HepG2 (cell line): ENCODE data around the gene IL1RL1. TPM values are rescaled to one million over a fixed set of nuclear protein-coding genes. Genes with fewer than 3 reads are reported as not detected.

Experiments used
- ATM ChIP-seq: fragments of 450-650 bp; IDR thresholded peaks from 2 replicates; pipeline ENCODE4 v1.7.1; 2017; ENCODE audit warnings: mild to moderate bottlenecking, borderline replicate concordance
- IRF2 ChIP-seq: IDR thresholded peaks from 2 replicates; pipeline ENCODE4 v1.6.1; 2018; ENCODE audit warnings: missing genetic modification reagents, missing compliant biosample characterization
- KDM3A ChIP-seq: IDR thresholded peaks from 2 replicates; pipeline ENCODE4 v1.6.1; 2018; ENCODE audit warnings: low read depth, missing compliant biosample characterization
- MTA3 ChIP-seq: sonication (generic); formaldehyde crosslinking; IDR thresholded peaks from 2 replicates; pipeline ENCODE4 v1.4.0; 2020; ENCODE audit warnings: missing genetic modification reagents
- POLR2AphosphoS2 ChIP-seq: IDR thresholded peaks from 2 replicates; pipeline ENCODE4 v1.6.1; 2011; ENCODE audit warnings: low read depth, low read length, improper control_type of control experiment
- SYNCRIP ChIP-seq: fragments of 200-400 bp; formaldehyde crosslinking; IDR thresholded peaks from 2 replicates; pipeline ENCODE4 v1.6.1; 2018; ENCODE audit warnings: mild to moderate bottlenecking, low read depth, low read length; ENCODE audit not compliant: insufficient read depth
- TCF12 ChIP-seq, 2 experiments: fragments of 450-650 bp in 1 of 2; sonication (generic) in 1 of 2; formaldehyde crosslinking in 1 of 2; IDR thresholded peaks; 2 replicates each; pipeline versions ENCODE4 v1.6.1 to v1.8.0; 2017 to 2022; ENCODE audit warnings: antibody characterized with exemption in 1 of 2, mild to moderate bottlenecking in 1 of 2, missing genetic modification reagents in 1 of 2, moderate library complexity in 1 of 2
- U2AF1 ChIP-seq: fragments of 200-400 bp; formaldehyde crosslinking; optimal IDR thresholded peaks from 2 replicates; pipeline ENCODE3; 2017; ENCODE audit warnings: mild to moderate bottlenecking, low read depth, low read length
- ZNF430 ChIP-seq: sonication (generic); formaldehyde crosslinking; IDR thresholded peaks from 2 replicates; pipeline ENCODE4 v1.9.0; 2021; ENCODE audit warnings: mild to moderate bottlenecking, missing genetic modification reagents
- ZNF589 ChIP-seq: sonication (generic); formaldehyde crosslinking; conservative IDR thresholded peaks from 2 replicates; pipeline ENCODE4 v1.8.0; 2022; ENCODE audit warnings: mild to moderate bottlenecking, moderate library complexity, missing genetic modification reagents
- polyA plus RNA-seq, 8 experiments: library from polyadenylated mRNA; depleted of rRNA in 3 of 8; stranded (reverse) in 7 of 8; unstranded in 1 of 8; fragments of >200 nt; fragmentation: Illumina TruSeq in 4 of 8; extraction: Trizol in 4 of 8; gene quantifications; 2 replicates each; pipeline versions ENCODE4 v1.2.1 to v1.2.3, GENCODE V29; 2011 to 2016; ENCODE audit warnings: low read depth in 4 of 8, missing spikeins in 1 of 8, mixed read lengths in 1 of 8; ENCODE audit not compliant: insufficient read depth in 1 of 8
- total RNA-seq, 5 experiments: library from RNA; depleted of rRNA; stranded (reverse); fragments of >200 nt; fragmentation: Illumina TruSeq; extraction: Trizol; gene quantifications; 2 replicates each; pipeline ENCODE4 v1.2.3, GENCODE V29; 2016; ENCODE audit warnings: low read depth in 1 of 5
- TF ChIP-seq, protein P1 (sequence below): sonication (generic); formaldehyde crosslinking; conservative IDR thresholded peaks from 2 replicates; pipeline ENCODE4 v1.8.0; 2022; ENCODE audit warnings: mild to moderate bottlenecking, moderate library complexity, missing genetic modification reagents
- TF ChIP-seq, protein P2 (sequence below): sonication (generic); formaldehyde crosslinking; IDR thresholded peaks from 2 replicates; pipeline ENCODE4 v1.8.1; 2022; ENCODE audit warnings: mild to moderate bottlenecking, missing genetic modification reagents
- TF ChIP-seq, protein P3 (sequence below): sonication (generic); formaldehyde crosslinking; IDR thresholded peaks from 2 replicates; pipeline ENCODE4 v1.4.0; 2020; ENCODE audit warnings: mild to moderate bottlenecking, low read depth, missing genetic modification reagents
- TF ChIP-seq, protein P4 (sequence below): sonication (generic); formaldehyde crosslinking; IDR thresholded peaks from 2 replicates; pipeline ENCODE4 v1.4.0; 2020; ENCODE audit warnings: missing genetic modification reagents
- TF ChIP-seq, protein P5 (sequence below): sonication (generic); formaldehyde crosslinking; IDR thresholded peaks from 2 replicates; pipeline ENCODE4 v1.4.0; 2020; ENCODE audit warnings: missing genetic modification reagents

Gene IL1RL1
- total and polyA plus RNA-seq, 2 of the 13 experiments (the other 11 are each of a cell fraction or from before 2014, with no cell fraction given): 0.02 to 0.03 TPM

- TF ChIP-seq, protein P1, sequence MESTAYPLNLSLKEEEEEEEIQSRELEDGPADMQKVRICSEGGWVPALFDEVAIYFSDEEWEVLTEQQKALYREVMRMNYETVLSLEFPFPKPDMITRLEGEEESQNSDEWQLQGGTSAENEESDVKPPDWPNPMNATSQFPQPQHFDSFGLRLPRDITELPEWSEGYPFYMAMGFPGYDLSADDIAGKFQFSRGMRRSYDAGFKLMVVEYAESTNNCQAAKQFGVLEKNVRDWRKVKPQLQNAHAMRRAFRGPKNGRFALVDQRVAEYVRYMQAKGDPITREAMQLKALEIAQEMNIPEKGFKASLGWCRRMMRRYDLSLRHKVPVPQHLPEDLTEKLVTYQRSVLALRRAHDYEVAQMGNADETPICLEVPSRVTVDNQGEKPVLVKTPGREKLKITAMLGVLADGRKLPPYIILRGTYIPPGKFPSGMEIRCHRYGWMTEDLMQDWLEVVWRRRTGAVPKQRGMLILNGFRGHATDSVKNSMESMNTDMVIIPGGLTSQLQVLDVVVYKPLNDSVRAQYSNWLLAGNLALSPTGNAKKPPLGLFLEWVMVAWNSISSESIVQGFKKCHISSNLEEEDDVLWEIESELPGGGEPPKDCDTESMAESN: peak; percentile 71; the same call in 1 of the 2 replicates
- TF ChIP-seq, protein P2, sequence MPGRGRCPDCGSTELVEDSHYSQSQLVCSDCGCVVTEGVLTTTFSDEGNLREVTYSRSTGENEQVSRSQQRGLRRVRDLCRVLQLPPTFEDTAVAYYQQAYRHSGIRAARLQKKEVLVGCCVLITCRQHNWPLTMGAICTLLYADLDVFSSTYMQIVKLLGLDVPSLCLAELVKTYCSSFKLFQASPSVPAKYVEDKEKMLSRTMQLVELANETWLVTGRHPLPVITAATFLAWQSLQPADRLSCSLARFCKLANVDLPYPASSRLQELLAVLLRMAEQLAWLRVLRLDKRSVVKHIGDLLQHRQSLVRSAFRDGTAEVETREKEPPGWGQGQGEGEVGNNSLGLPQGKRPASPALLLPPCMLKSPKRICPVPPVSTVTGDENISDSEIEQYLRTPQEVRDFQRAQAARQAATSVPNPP (CRISPR knock-in tag): no peak
- TF ChIP-seq MTA3 (CRISPR knock-in tag) (no peak), KDM3A (peak; percentile 73; the same call in 1 of the 2 replicates), POLR2AphosphoS2 (no peak), ATM (no peak), U2AF1 (no peak), TCF12 (IDR thresholded peaks at IDR 0.05) (no peak), TCF12 (CRISPR knock-in tag; IDR thresholded peaks at IDR 0.05) (peak; percentile 74; the same call in 1 of the 2 replicates), ZNF430 (CRISPR knock-in tag) (no peak), SYNCRIP (no peak), ZNF589 (CRISPR knock-in tag) (no peak), IRF2 (peak; percentile 56; the same call in 1 of the 2 replicates)
- TF ChIP-seq, protein P3, sequence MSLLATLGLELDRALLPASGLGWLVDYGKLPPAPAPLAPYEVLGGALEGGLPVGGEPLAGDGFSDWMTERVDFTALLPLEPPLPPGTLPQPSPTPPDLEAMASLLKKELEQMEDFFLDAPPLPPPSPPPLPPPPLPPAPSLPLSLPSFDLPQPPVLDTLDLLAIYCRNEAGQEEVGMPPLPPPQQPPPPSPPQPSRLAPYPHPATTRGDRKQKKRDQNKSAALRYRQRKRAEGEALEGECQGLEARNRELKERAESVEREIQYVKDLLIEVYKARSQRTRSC (CRISPR knock-in tag): no peak
- TF ChIP-seq, protein P4, sequence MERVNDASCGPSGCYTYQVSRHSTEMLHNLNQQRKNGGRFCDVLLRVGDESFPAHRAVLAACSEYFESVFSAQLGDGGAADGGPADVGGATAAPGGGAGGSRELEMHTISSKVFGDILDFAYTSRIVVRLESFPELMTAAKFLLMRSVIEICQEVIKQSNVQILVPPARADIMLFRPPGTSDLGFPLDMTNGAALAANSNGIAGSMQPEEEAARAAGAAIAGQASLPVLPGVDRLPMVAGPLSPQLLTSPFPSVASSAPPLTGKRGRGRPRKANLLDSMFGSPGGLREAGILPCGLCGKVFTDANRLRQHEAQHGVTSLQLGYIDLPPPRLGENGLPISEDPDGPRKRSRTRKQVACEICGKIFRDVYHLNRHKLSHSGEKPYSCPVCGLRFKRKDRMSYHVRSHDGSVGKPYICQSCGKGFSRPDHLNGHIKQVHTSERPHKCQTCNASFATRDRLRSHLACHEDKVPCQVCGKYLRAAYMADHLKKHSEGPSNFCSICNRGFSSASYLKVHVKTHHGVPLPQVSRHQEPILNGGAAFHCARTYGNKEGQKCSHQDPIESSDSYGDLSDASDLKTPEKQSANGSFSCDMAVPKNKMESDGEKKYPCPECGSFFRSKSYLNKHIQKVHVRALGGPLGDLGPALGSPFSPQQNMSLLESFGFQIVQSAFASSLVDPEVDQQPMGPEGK (CRISPR knock-in tag): peak; percentile 37; the same call in 1 of the 2 replicates
- TF ChIP-seq, protein P5, sequence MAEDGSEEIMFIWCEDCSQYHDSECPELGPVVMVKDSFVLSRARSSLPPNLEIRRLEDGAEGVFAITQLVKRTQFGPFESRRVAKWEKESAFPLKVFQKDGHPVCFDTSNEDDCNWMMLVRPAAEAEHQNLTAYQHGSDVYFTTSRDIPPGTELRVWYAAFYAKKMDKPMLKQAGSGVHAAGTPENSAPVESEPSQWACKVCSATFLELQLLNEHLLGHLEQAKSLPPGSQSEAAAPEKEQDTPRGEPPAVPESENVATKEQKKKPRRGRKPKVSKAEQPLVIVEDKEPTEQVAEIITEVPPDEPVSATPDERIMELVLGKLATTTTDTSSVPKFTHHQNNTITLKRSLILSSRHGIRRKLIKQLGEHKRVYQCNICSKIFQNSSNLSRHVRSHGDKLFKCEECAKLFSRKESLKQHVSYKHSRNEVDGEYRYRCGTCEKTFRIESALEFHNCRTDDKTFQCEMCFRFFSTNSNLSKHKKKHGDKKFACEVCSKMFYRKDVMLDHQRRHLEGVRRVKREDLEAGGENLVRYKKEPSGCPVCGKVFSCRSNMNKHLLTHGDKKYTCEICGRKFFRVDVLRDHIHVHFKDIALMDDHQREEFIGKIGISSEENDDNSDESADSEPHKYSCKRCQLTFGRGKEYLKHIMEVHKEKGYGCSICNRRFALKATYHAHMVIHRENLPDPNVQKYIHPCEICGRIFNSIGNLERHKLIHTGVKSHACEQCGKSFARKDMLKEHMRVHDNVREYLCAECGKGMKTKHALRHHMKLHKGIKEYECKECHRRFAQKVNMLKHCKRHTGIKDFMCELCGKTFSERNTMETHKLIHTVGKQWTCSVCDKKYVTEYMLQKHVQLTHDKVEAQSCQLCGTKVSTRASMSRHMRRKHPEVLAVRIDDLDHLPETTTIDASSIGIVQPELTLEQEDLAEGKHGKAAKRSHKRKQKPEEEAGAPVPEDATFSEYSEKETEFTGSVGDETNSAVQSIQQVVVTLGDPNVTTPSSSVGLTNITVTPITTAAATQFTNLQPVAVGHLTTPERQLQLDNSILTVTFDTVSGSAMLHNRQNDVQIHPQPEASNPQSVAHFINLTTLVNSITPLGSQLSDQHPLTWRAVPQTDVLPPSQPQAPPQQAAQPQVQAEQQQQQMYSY (CRISPR knock-in tag): peak; percentile 97
Observed at GRCh38 chr2:102355526-102356380, 44.4 kb downstream of the IL1RL1 start, which contains the start of gene IL18R1 (continued).
